Testis (tissue), 2 donors: Measurements from ENCODE around the gene TSPAN19.

ENCODE experiments used
- POLR2A ChIP-seq: fragments of 450-650 bp; IDR thresholded peaks from one replicate; pipeline ENCODE4 v1.6.1; 2017; ENCODE audit warnings: antibody characterized with exemption, mild to moderate bottlenecking, moderate library complexity
- TF ChIP-seq, protein P1 (sequence below), 3 experiments: fragments of 450-650 bp in 2 of 3; fragments of 200-600 bp in 1 of 3; sonication (generic) in 1 of 3; IDR thresholded peaks; one replicate each; pipeline ENCODE4 v1.5.1; 2016 to 2019; ENCODE audit warnings: antibody characterized with exemption in 3 of 3, mild to moderate bottlenecking in 2 of 3, moderate library complexity in 1 of 3

DNA sequence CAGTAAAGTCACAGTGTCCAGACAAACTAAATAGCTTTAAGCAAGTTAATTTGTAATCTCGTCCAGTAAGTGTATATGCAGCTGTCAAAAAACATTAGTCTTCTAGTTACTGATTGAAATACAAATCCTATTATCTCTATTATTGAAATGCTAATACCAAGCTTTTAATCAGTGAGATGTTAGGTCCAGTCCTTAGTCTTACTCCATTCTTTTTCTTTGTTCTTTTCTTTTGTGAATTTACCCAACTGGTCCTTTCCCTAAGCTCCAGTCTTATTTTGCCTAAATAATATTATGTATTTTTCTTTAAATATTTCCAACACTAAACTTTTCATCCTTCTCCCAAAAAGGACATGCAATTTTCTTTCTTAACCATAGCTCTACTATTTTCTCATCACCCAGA, 57.2 kb downstream of the TSPAN19 start:
- TF ChIP-seq POLR2A = no peak
- TF ChIP-seq, protein P1, sequence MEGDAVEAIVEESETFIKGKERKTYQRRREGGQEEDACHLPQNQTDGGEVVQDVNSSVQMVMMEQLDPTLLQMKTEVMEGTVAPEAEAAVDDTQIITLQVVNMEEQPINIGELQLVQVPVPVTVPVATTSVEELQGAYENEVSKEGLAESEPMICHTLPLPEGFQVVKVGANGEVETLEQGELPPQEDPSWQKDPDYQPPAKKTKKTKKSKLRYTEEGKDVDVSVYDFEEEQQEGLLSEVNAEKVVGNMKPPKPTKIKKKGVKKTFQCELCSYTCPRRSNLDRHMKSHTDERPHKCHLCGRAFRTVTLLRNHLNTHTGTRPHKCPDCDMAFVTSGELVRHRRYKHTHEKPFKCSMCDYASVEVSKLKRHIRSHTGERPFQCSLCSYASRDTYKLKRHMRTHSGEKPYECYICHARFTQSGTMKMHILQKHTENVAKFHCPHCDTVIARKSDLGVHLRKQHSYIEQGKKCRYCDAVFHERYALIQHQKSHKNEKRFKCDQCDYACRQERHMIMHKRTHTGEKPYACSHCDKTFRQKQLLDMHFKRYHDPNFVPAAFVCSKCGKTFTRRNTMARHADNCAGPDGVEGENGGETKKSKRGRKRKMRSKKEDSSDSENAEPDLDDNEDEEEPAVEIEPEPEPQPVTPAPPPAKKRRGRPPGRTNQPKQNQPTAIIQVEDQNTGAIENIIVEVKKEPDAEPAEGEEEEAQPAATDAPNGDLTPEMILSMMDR (IDR thresholded peaks at IDR 0.05) = no peak
